Gastroesophageal sphincter (tissue), 4 donors: ENCODE results near the gene KISS1R. TPM values are rescaled to one million over a fixed set of nuclear protein-coding genes. Genes with fewer than 3 reads are reported as not detected.

Experiments used
- ATAC-seq: fragments of 150-250 bp; one replicate; pipeline ENCODE4 v1.9.1; 2016; ENCODE audit warnings: mild to moderate bottlenecking, moderate library complexity
- H3K27ac ChIP-seq, 4 donors: fragments of 200-600 bp; sonication (generic) in 3 of 4; 1 replicate in 3 of 4; 2 replicates in 1 of 4; pipeline ENCODE4 v1.5.1; 2016 to 2019
- H3K27me3 ChIP-seq: fragments of 200-600 bp; sonication (generic); one replicate; pipeline ENCODE4 v1.5.1; 2019
- H3K36me3 ChIP-seq, 2 donors: fragments of 200-600 bp; sonication (generic); one replicate each; pipeline ENCODE4 v1.5.1; 2019; ENCODE audit warnings: control low read depth in 1 of 2
- H3K4me1 ChIP-seq, 3 donors: fragments of 200-600 bp; sonication (generic); 1 replicate in 2 of 3; 2 replicates in 1 of 3; pipeline ENCODE4 v1.5.1; 2016 to 2019; ENCODE audit warnings: control low read depth in 2 of 3
- H3K4me3 ChIP-seq, 2 donors: fragments of 200-600 bp; sonication (generic); one replicate each; pipeline ENCODE4 v1.5.1; 2019; ENCODE audit warnings: mild to moderate bottlenecking in 1 of 2, moderate library complexity in 1 of 2
- H3K9me3 ChIP-seq, 3 donors: fragments of 200-600 bp; sonication (generic); one replicate each; pipeline ENCODE4 v1.5.1; 2017 to 2019; ENCODE audit warnings: control low read depth in 2 of 3
- EP300 ChIP-seq: sonication (generic); formaldehyde crosslinking; IDR thresholded peaks from one replicate; pipeline ENCODE4 v1.6.1; 2017; ENCODE audit warnings: antibody characterized with exemption, mild to moderate bottlenecking
- POLR2A ChIP-seq, 2 donors: fragments of 450-650 bp; IDR thresholded peaks; one replicate each; pipeline ENCODE4 v1.6.1; 2017; ENCODE audit warnings: antibody characterized with exemption in 2 of 2, mild to moderate bottlenecking in 2 of 2, moderate library complexity in 1 of 2
- POLR2AphosphoS5 ChIP-seq: sonication (generic); formaldehyde crosslinking; IDR thresholded peaks from one replicate; pipeline ENCODE4 v1.6.1; 2017; ENCODE audit warnings: antibody characterized with exemption
- WGBS, 2 donors: methylation state at CpG; one replicate each; pipeline ENCODE4 v1.1.5; 2018; ENCODE audit warnings: low coverage in 1 of 2; 5-methylcytosine and 5-hydroxymethylcytosine counted together
- total RNA-seq, 4 donors: library from RNA; depleted of rRNA; stranded (reverse); fragments of >200 nt; gene quantifications; one replicate each; pipeline ENCODE4 v1.1.0, GENCODE V29; 2016
- TF ChIP-seq, protein P1 (sequence below), 4 experiments: fragments of 200-600 bp in 2 of 4; fragments of 450-650 bp in 2 of 4; sonication (generic) in 1 of 4; IDR thresholded peaks; one replicate each; pipeline ENCODE4 v1.5.1; 2017 to 2019; ENCODE audit warnings: antibody characterized with exemption in 4 of 4, mild to moderate bottlenecking in 2 of 4, moderate library complexity in 2 of 4

Gene KISS1R
- total RNA-seq, 4 donors from 2014 or later, result not detected

GRCh38 chr19:870314-870713 is 46.8 kb upstream of the KISS1R start:
- 70 to 80% methylated on average over 1 to 2 of the region's 8 CpGs for WGBS, 2 donors
- H3K36me3 ChIP-seq, result peaks cover 0 to 72% of the 10 kb centered on the region in 2 donors

GRCh38 chr19:870963-871401 is 46.2 kb upstream of the KISS1R start:
- H3K27me3 ChIP-seq, result no peaks in the 10 kb centered on the region
- H3K9me3 ChIP-seq, result no peaks in the 10 kb centered on the region
- TF ChIP-seq, protein P1, sequence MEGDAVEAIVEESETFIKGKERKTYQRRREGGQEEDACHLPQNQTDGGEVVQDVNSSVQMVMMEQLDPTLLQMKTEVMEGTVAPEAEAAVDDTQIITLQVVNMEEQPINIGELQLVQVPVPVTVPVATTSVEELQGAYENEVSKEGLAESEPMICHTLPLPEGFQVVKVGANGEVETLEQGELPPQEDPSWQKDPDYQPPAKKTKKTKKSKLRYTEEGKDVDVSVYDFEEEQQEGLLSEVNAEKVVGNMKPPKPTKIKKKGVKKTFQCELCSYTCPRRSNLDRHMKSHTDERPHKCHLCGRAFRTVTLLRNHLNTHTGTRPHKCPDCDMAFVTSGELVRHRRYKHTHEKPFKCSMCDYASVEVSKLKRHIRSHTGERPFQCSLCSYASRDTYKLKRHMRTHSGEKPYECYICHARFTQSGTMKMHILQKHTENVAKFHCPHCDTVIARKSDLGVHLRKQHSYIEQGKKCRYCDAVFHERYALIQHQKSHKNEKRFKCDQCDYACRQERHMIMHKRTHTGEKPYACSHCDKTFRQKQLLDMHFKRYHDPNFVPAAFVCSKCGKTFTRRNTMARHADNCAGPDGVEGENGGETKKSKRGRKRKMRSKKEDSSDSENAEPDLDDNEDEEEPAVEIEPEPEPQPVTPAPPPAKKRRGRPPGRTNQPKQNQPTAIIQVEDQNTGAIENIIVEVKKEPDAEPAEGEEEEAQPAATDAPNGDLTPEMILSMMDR (IDR thresholded peaks at IDR 0.05), result no peak
- TF ChIP-seq EP300 (no peak), POLR2AphosphoS5 (peak; percentile 37), POLR2A (IDR thresholded peaks at IDR 0.05) (no peak)
- no peak overlapping the region for H3K4me3 ChIP-seq
- H3K4me1 ChIP-seq, result peaks cover 0 to 42% (median 6%) of the 10 kb centered on the region in 3 donors
- peaks cover 0 to 79% of the 10 kb centered on the region in 2 donors for H3K36me3 ChIP-seq
- WGBS, 2 donors, result no CpG with 5 or more reads among the region's 28 CpGs
- ATAC-seq, result no peak
- peak overlapping the region in 3 of 4 donors; percentile 18 to 84 (median 39) for H3K27ac ChIP-seq

More at GRCh38 chr19:870314-870713, 46.8 kb upstream of the KISS1R start:
- Histone ChIP-seq H3K27me3 (no peaks in the 10 kb centered on the region), H3K9me3 (no peaks in the 10 kb centered on the region), H3K4me1 (peaks cover 0 to 42% (median 6%) of the 10 kb centered on the region in 3 donors), H3K27ac (peak overlapping the region in 3 of 4 donors; percentile 78 to 84 (median 80)), H3K4me3 (no peak overlapping the region)
- TF ChIP-seq EP300 (no peak), POLR2AphosphoS5 (no peak), POLR2A (IDR thresholded peaks at IDR 0.05) (no peak)
- TF ChIP-seq, protein P1 (IDR thresholded peaks at IDR 0.05), result no peak
- no peak for ATAC-seq

DNA sequence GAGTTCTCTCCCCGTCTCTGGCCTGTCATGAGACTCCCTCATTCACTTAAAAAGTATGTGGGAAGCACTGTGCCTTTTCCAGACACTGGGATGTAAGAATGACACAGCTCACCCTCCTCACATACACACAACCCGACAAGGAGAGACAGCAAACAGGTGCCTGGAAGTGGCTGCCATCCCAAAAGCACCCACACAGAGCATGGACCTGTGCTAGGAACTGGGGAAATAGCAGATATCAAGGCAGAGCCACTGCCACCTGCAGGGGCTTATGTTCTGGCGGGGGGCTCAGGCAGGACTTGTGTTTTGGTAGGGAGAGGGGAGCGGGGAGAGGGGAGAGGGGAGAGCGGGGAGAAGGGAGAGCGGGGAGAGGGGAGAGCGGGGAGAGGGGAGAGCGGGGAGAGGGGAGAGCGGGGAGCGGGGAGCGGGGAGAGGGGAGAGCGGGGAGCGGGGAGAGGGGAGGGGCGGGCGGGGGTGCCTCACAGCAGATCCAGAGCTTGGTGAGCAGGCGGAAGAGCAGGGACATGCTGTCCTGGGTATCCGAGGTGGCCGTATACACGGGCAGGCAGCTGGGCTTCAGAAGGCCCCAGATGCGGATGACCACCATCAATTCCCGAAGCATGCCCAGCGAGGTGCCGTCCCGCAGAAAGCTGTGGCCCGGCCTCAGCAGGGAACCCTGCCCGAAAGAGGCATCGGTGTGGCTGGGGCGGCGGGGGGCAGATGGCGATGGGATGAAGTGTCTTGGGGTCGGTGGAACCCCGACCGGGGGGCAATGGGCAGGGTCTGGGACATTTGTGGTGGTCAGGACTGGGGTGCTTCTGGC is 45.5 kb upstream of the KISS1R start:
- TF ChIP-seq POLR2AphosphoS5 (no peak), POLR2A (IDR thresholded peaks at IDR 0.05) (no peak), EP300 (no peak)
- TF ChIP-seq, protein P1 (IDR thresholded peaks at IDR 0.05), result no peak
- H3K4me3 ChIP-seq, result no peak overlapping the region
- H3K36me3 ChIP-seq, result peaks cover 0 to 86% of the 10 kb centered on the region in 2 donors
- no peaks in the 10 kb centered on the region for H3K9me3 ChIP-seq
- H3K27ac ChIP-seq, result peak overlapping the region in 3 of 4 donors; percentile 48 to 84 (median 70)
- no peak for ATAC-seq
- H3K4me1 ChIP-seq, result peaks cover 0 to 42% (median 6%) of the 10 kb centered on the region in 3 donors
- H3K27me3 ChIP-seq, result no peaks in the 10 kb centered on the region
- no CpG with 5 or more reads among the region's 33 CpGs for WGBS, 2 donors

GRCh38 chr19:872266-872951 is 44.7 kb upstream of the KISS1R start:
- no peak for ATAC-seq
- Histone ChIP-seq H3K27ac (peak overlapping the region in 3 of 4 donors; percentile 48 to 70 (median 56)), H3K9me3 (no peaks in the 10 kb centered on the region), H3K27me3 (no peaks in the 10 kb centered on the region), H3K4me3 (no peak overlapping the region), H3K36me3 (peaks cover 0 to 91% of the 10 kb centered on the region in 2 donors), H3K4me1 (peaks cover 0 to 42% (median 6%) of the 10 kb centered on the region in 3 donors)
- 40% methylated on average over 1 of the region's 27 CpGs; no CpG with 5 or more reads in 1 of the 2 donors for WGBS, 2 donors
- TF ChIP-seq POLR2AphosphoS5 (no peak), EP300 (no peak), POLR2A (IDR thresholded peaks at IDR 0.05) (no peak)

- H3K27me3 ChIP-seq, result no peaks in the 10 kb centered on the region
- H3K9me3 ChIP-seq, result no peaks in the 10 kb centered on the region
- ATAC-seq, result no peak
- H3K4me3 ChIP-seq, result no peak overlapping the region
- H3K27ac ChIP-seq, result no peak overlapping the region
- 80% methylated on average over 2 of the region's 13 CpGs; no CpG with 5 or more reads in 1 of the 2 donors for WGBS, 2 donors
- peaks cover 0 to 87% of the 10 kb centered on the region in 2 donors for H3K36me3 ChIP-seq
- TF ChIP-seq EP300, result no peak
- TF ChIP-seq POLR2A (IDR thresholded peaks at IDR 0.05), result no peak
- TF ChIP-seq POLR2AphosphoS5, result no peak
- TF ChIP-seq, protein P1 (IDR thresholded peaks at IDR 0.05), result no peak
- peaks cover 0 to 40% (median 6%) of the 10 kb centered on the region in 3 donors for H3K4me1 ChIP-seq
Observed at GRCh38 chr19:873084-873483, 44.0 kb upstream of the KISS1R start.
